HL-60 (cell line): Measurements from ENCODE around the gene TRIM43.
"Not testable (repeated sequence)": the region's sequence is repeated elsewhere in the genome, so short reads cannot be mapped to it uniquely, and the experiment has no call there.

ENCODE experiments used
- CTCF ChIP-seq: IDR thresholded peaks from one replicate; pipeline ENCODE4 v1.5.1; 2011; ENCODE audit warnings: low read length, control low read depth, inconsistent platforms; ENCODE audit not compliant: insufficient read depth
- GABPA ChIP-seq: IDR thresholded peaks from 2 replicates; pipeline ENCODE4 v1.6.1; 2012; ENCODE audit warnings: low read depth
- POLR2AphosphoS5 ChIP-seq: IDR thresholded peaks from 2 replicates; pipeline ENCODE4 v1.6.1; 2012; ENCODE audit warnings: low read depth

GRCh38 chr2:95595012-95595411 lies 3.2 kb downstream of the TRIM43 start:
- not testable (repeated sequence) for TF ChIP-seq CTCF, POLR2AphosphoS5, GABPA
